GM12878 (cell line): ENCODE results near the gene DAGLA. TPM values are rescaled to one million over a fixed set of nuclear protein-coding genes. Genes with fewer than 3 reads are reported as not detected.

ENCODE experiments used
- ATAC-seq: fragments of 200-7000 bp; cut with Tn5 transposase; 3 replicates; pipeline ENCODE4 v1.9.1; 2020; ENCODE audit warnings: mild to moderate bottlenecking, moderate library complexity
- BruUV-seq: library from RNA; stranded (reverse); fragments of 400-500 nt; replicated peaks from 2 replicates; lab custom pipeline; 2021; lab: Mats Ljungman, UMichigan
- CTCF ChIA-PET: fragments of 300-600 bp; sonication (Branson Sonifier 250); formaldehyde crosslinking; extraction: SDS; loops from one replicate; lab custom pipeline; 2021; ENCODE audit warnings: inconsistent platforms; lab: Yijun Ruan, JAX
- POLR2A ChIA-PET: fragments of 350-600 bp; formaldehyde crosslinking; extraction: SDS; loops from one replicate; lab custom pipeline; 2021; ENCODE audit warnings: inconsistent platforms; lab: Charles Lee
- RAD21 ChIA-PET: fragments of 300-600 bp; sonication (Branson Sonifier 250); formaldehyde crosslinking; loops from one replicate; lab custom pipeline; 2023; ENCODE audit warnings: antibody characterized with exemption; ENCODE audit not compliant: unreplicated experiment; lab: Charles Lee
- SMC1A ChIA-PET: fragments of 300-600 bp; sonication (Branson Sonifier 250); formaldehyde crosslinking; loops from one replicate; lab custom pipeline; 2023; ENCODE audit not compliant: unreplicated experiment, uncharacterized antibody; lab: Charles Lee
- DNase-seq: peaks from one replicate; pipeline ENCODE4 v3.0.0-alpha.2; 2011; ENCODE audit warnings: low read depth, low spot score
- FAIRE-seq: peaks from 3 replicates; lab custom pipeline; 2011; peaks lifted over from hg19 to GRCh38; lab: Jason Lieb, UNC
- H2AFZ ChIP-seq: 2 replicates; pipeline ENCODE4 v1.6.0; 2011; ENCODE audit warnings: low read depth, low read length, control low read depth; ENCODE audit not compliant: control insufficient read depth
- H3K27ac ChIP-seq: 2 replicates; pipeline ENCODE4 v1.5.1; 2011; ENCODE audit warnings: control low read depth; ENCODE audit not compliant: control insufficient read depth, insufficient read depth
- H3K27me3 ChIP-seq, 2 experiments: replicated peaks in 1 of 2; 2 replicates each; pipeline versions ENCODE4 v1.6.0 to v1.6.1; 2011; ENCODE audit warnings: low read length in 1 of 2; ENCODE audit not compliant: control insufficient read depth in 2 of 2, insufficient read depth in 2 of 2
- H3K36me3 ChIP-seq, 2 experiments: 2 replicates each; pipeline ENCODE4 v1.5.1; 2011; ENCODE audit warnings: low read length in 1 of 2; ENCODE audit not compliant: control insufficient read depth in 2 of 2, insufficient read depth in 2 of 2
- H3K4me1 ChIP-seq: 2 replicates; pipeline ENCODE4 v1.6.1; 2011; ENCODE audit warnings: mild to moderate bottlenecking, low read length, moderate library complexity, mixed read lengths; ENCODE audit not compliant: control insufficient read depth, insufficient read depth
- H3K4me2 ChIP-seq: 2 replicates; pipeline ENCODE4 v1.6.0; 2011; ENCODE audit warnings: control low read depth; ENCODE audit not compliant: control insufficient read depth, insufficient read depth
- H3K4me3 ChIP-seq: fragments of 200-600 bp; sonication (generic); 2 replicates; pipeline ENCODE4 v1.5.1; 2016
- H3K79me2 ChIP-seq: 2 replicates; pipeline ENCODE4 v1.6.0; 2011; ENCODE audit warnings: low read length; ENCODE audit not compliant: control insufficient read depth, insufficient read depth
- H3K9ac ChIP-seq: 2 replicates; pipeline ENCODE4 v1.8.0; 2011; ENCODE audit warnings: low read length, control low read depth, mixed read lengths; ENCODE audit not compliant: control insufficient read depth, insufficient read depth
- H3K9me3 ChIP-seq: replicated peaks from 3 replicates; pipeline ENCODE4 v1.5.1; 2011; ENCODE audit warnings: mild to moderate bottlenecking, low read length; ENCODE audit not compliant: control insufficient read depth, insufficient read depth
- H4K20me1 ChIP-seq: 2 replicates; pipeline ENCODE4 v1.6.0; 2011; ENCODE audit not compliant: control insufficient read depth, insufficient read depth
- E2F4 ChIP-seq: IDR thresholded peaks from 2 replicates; pipeline ENCODE4 v1.6.1; 2012; ENCODE audit warnings: low read depth, low read length, improper control_type of control experiment
- ESRRA ChIP-seq: IDR thresholded peaks from 2 replicates; pipeline ENCODE4 v1.6.1; 2012; ENCODE audit warnings: mild to moderate bottlenecking, low read length, improper control_type of control experiment
- HCFC1 ChIP-seq: fragments of 150-350 bp; IDR thresholded peaks from 2 replicates; pipeline ENCODE4 v1.6.1; 2014; ENCODE audit warnings: low read length
- NRF1 ChIP-seq: conservative IDR thresholded peaks from 2 replicates; pipeline ENCODE4 v1.6.1; 2011; ENCODE audit warnings: mild to moderate bottlenecking, low read depth, low read length, improper control_type of control experiment
- PAX8 ChIP-seq: fragments of 450-650 bp; IDR thresholded peaks from 2 replicates; pipeline ENCODE4 v1.6.1; 2017; ENCODE audit warnings: mild to moderate bottlenecking, moderate library complexity
- RELA ChIP-seq: fragments of 450-650 bp; IDR thresholded peaks from 2 replicates; pipeline ENCODE4 v1.8.0; 2014; ENCODE audit warnings: borderline replicate concordance; ENCODE audit not compliant: partially characterized antibody
- SPI1 ChIP-seq: IDR thresholded peaks from 2 replicates; pipeline ENCODE4 v1.6.1; 2011; ENCODE audit warnings: low read depth, mild to moderate bottlenecking, low read length, moderate library complexity, borderline replicate concordance; ENCODE audit not compliant: insufficient read depth
- SREBF1 ChIP-seq: IDR thresholded peaks from 2 replicates; pipeline ENCODE4 v1.6.1; 2012; ENCODE audit warnings: mild to moderate bottlenecking, low read length
- SUPT20H ChIP-seq: IDR thresholded peaks from 2 replicates; pipeline ENCODE4 v1.6.1; 2011; ENCODE audit warnings: low read depth, mild to moderate bottlenecking, low read length, moderate library complexity, borderline replicate concordance; ENCODE audit not compliant: control insufficient read depth
- TARDBP ChIP-seq: IDR thresholded peaks from 2 replicates; pipeline ENCODE4 v1.6.1; 2016; ENCODE audit warnings: borderline replicate concordance
- ZBTB40 ChIP-seq: fragments of 450-650 bp; IDR thresholded peaks from 2 replicates; pipeline ENCODE4 v1.6.1; 2016; ENCODE audit warnings: mild to moderate bottlenecking, moderate library complexity, borderline replicate concordance
- ZNF274 ChIP-seq: IDR thresholded peaks from one replicate; pipeline ENCODE4 v1.8.0; 2011; ENCODE audit not compliant: insufficient read length, insufficient read depth
- WGBS: methylation state at CpG from one replicate; pipeline ENCODE4 v1.1.6; 2016; ENCODE audit warnings: low lambda C conversion rate; ENCODE audit not compliant: insufficient replicate concordance, insufficient coverage; ENCODE audit errors: missing lambda C conversion rate; 5-methylcytosine and 5-hydroxymethylcytosine counted together
- in situ Hi-C: fragments of 300-500 bp; cut with MboI; formaldehyde crosslinking; loops from 9 replicates; pipeline ENCODE4 v1.14.3; 2018; ENCODE audit warnings: mixed read lengths
- intact Hi-C: fragments of 100-400 bp; cut with micrococcal nuclease; formaldehyde crosslinking; loops from one replicate; pipeline ENCODE4 v1.14.2; 2022; ENCODE audit not compliant: unreplicated experiment
- polyA plus RNA-seq, 11 experiments: library from polyadenylated mRNA; depleted of rRNA in 4 of 11; unstranded in 6 of 11; stranded (reverse) in 5 of 11; fragments of >200 nt; fragmentation: Nextera tagmentation in 4 of 11; fragmentation: Illumina TruSeq in 1 of 11; extraction: Ambion mirVana in 4 of 11; extraction: Trizol in 1 of 11; gene quantifications; 1 replicate in 1 of 11; 2 replicates in 10 of 11; pipeline versions ENCODE4 v1.2.1 to v1.2.3, GENCODE V29; 2011 to 2016; ENCODE audit warnings: inconsistent platforms in 2 of 11, missing spikeins in 2 of 11, low read depth in 1 of 11
- total RNA-seq, 4 experiments: library from RNA; depleted of rRNA in 3 of 4; stranded (reverse); fragments of >200 nt in 3 of 4; fragmentation: Illumina TruSeq in 1 of 4; extraction: Trizol in 1 of 4; gene quantifications; 2 replicates each; pipeline versions ENCODE4 v1.2.1 to v1.2.3, GENCODE V29; 2013 to 2021
- TF ChIP-seq, protein P1 (sequence below): fragments of 450-650 bp; IDR thresholded peaks from 2 replicates; pipeline ENCODE4 v1.6.1; 2017; ENCODE audit warnings: mild to moderate bottlenecking, low read depth, inconsistent platforms; ENCODE audit not compliant: poor library complexity, severe bottlenecking
- TF ChIP-seq, protein P2 (sequence below): IDR thresholded peaks from 2 replicates; pipeline ENCODE4 v1.6.1; 2011; ENCODE audit warnings: low read depth, low read length, improper control_type of control experiment, borderline replicate concordance

Gene DAGLA
- total and polyA plus RNA-seq, 10 of the 15 experiments (the other 5 are each of a cell fraction or from before 2014, with no cell fraction given), result 0.05 TPM; not detected in 9

GRCh38 chr11:61739413-61739812 is 59.2 kb downstream of the DAGLA start:
- FAIRE-seq, result no peak
- intact Hi-C loops (loop anchor here (10.0 kb wide), 1 partner anchor 265 kb away; no protein-coding TSS in a partner anchor), in situ Hi-C loops (no loop called here)
- no peaks in the 10 kb centered on the region for H4K20me1 ChIP-seq
- ChIA-PET SMC1A (no interaction called here), RAD21 (no interaction called here), POLR2A (no interaction called here), CTCF (interaction anchor here (1.2 kb wide), 1 partner anchor 48 kb away, joined by 3 read pairs; no protein-coding TSS in a partner anchor)
- no peaks in the 10 kb centered on the region for H3K4me1 ChIP-seq
- H3K9ac ChIP-seq, result no peak overlapping the region
- WGBS, result 40% methylated on average over 15 of the region's 15 CpGs
- BruUV-seq, result no TSS peak
- no peak for ATAC-seq
- no peaks in the 10 kb centered on the region for H3K9me3 ChIP-seq
- H3K27ac ChIP-seq, result no peak overlapping the region
- no peaks in the 10 kb centered on the region; a peak in 1 of 4 replicates for H3K27me3 ChIP-seq
- no peak overlapping the region for H3K4me3 ChIP-seq
- no peaks in the 10 kb centered on the region for H3K36me3 ChIP-seq
- H3K4me2 ChIP-seq, result no peak overlapping the region
- DNase-seq, result no peak
- H3K79me2 ChIP-seq, result no peaks in the 10 kb centered on the region
- no peak overlapping the region for H2AFZ ChIP-seq
- no peak for TF ChIP-seq PAX8
- TF ChIP-seq HCFC1, result no peak
- no peak for TF ChIP-seq SPI1
- no peak for TF ChIP-seq SREBF1
- no peak for TF ChIP-seq RELA
- TF ChIP-seq ESRRA, result no peak
- TF ChIP-seq, protein P1, sequence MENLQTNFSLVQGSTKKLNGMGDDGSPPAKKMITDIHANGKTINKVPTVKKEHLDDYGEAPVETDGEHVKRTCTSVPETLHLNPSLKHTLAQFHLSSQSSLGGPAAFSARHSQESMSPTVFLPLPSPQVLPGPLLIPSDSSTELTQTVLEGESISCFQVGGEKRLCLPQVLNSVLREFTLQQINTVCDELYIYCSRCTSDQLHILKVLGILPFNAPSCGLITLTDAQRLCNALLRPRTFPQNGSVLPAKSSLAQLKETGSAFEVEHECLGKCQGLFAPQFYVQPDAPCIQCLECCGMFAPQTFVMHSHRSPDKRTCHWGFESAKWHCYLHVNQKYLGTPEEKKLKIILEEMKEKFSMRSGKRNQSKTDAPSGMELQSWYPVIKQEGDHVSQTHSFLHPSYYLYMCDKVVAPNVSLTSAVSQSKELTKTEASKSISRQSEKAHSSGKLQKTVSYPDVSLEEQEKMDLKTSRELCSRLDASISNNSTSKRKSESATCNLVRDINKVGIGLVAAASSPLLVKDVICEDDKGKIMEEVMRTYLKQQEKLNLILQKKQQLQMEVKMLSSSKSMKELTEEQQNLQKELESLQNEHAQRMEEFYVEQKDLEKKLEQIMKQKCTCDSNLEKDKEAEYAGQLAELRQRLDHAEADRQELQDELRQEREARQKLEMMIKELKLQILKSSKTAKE, result no peak
- TF ChIP-seq NRF1, result no peak
- TF ChIP-seq SUPT20H, result no peak
- no peak for TF ChIP-seq ZBTB40
- no peak for TF ChIP-seq E2F4
- no peak for TF ChIP-seq TARDBP
- TF ChIP-seq, protein P2, sequence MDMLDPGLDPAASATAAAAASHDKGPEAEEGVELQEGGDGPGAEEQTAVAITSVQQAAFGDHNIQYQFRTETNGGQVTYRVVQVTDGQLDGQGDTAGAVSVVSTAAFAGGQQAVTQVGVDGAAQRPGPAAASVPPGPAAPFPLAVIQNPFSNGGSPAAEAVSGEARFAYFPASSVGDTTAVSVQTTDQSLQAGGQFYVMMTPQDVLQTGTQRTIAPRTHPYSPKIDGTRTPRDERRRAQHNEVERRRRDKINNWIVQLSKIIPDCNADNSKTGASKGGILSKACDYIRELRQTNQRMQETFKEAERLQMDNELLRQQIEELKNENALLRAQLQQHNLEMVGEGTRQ, result no peak
- no peak for TF ChIP-seq ZNF274
